Ovary (tissue), 9 donors: ENCODE results near the gene HLTF. TPM values are rescaled to one million over a fixed set of nuclear protein-coding genes. Genes with fewer than 3 reads are reported as not detected.

Experiments used
- DNase-seq, 5 donors: peaks; one replicate each; pipeline ENCODE4 v3.0.0-alpha.2; 2019 to 2020
- H3K27ac ChIP-seq, 2 donors: fragments of 200-600 bp; one replicate each; pipeline versions ENCODE4 v1.5.1 to v1.8.0; 2019 to 2022
- H3K27me3 ChIP-seq: fragments of 200-600 bp; one replicate; pipeline ENCODE4 v1.8.0; 2022
- H3K36me3 ChIP-seq: fragments of 200-600 bp; sonication (generic); one replicate; pipeline ENCODE4 v1.5.1; 2019
- H3K4me1 ChIP-seq: one replicate; pipeline ENCODE4 v1.8.1; 2013; ENCODE audit warnings: mild to moderate bottlenecking, moderate library complexity; ENCODE audit not compliant: insufficient read depth
- H3K4me3 ChIP-seq: fragments of 200-600 bp; sonication (generic); one replicate; pipeline ENCODE4 v1.5.1; 2017
- H3K9me3 ChIP-seq, 2 donors: fragments of 200-600 bp in 1 of 2; sonication (generic) in 1 of 2; one replicate each; pipeline versions ENCODE4 v1.5.1 to v1.8.1; 2013 to 2019; ENCODE audit warnings: mild to moderate bottlenecking in 1 of 2, moderate library complexity in 1 of 2
- CTCF ChIP-seq, 3 donors: fragments of 450-650 bp in 2 of 3; fragments of 200-600 bp in 1 of 3; IDR thresholded peaks; one replicate each; pipeline versions ENCODE4 v1.5.1 to v1.8.0; 2016 to 2022; ENCODE audit warnings: antibody characterized with exemption in 3 of 3, mild to moderate bottlenecking in 1 of 3
- EP300 ChIP-seq: sonication (generic); formaldehyde crosslinking; IDR thresholded peaks from one replicate; pipeline ENCODE4 v1.6.1; 2017; ENCODE audit warnings: antibody characterized with exemption
- POLR2A ChIP-seq: fragments of 450-650 bp; IDR thresholded peaks from one replicate; pipeline ENCODE4 v1.6.1; 2017; ENCODE audit warnings: antibody characterized with exemption, mild to moderate bottlenecking, moderate library complexity
- WGBS, 3 donors: extraction: QIAGEN DNeasy Blood & Tissue Kit in 1 of 3; methylation state at CpG; one replicate each; pipeline versions ENCODE4 v1.1.5 to v1.1.7; 2013 to 2017; 5-methylcytosine and 5-hydroxymethylcytosine counted together
- intact Hi-C, 4 donors: fragments of 100-400 bp; cut with DNase I; formaldehyde crosslinking; loops; one replicate each; pipeline versions ENCODE4 v1.11.0 to v1.15.1; 2022 to 2023
- polyA plus RNA-seq, 2 donors: library from polyadenylated mRNA; stranded (reverse); fragments of 200-250 nt in 1 of 2; fragments of 350-450 nt in 1 of 2; fragmentation: Illumina TruSeq in 1 of 2; extraction: RNeasy Lipid Tissue Mini Kit (QIAGEN cat#74804) in 1 of 2; gene quantifications; one replicate each; pipeline ENCODE4 v1.2.3, GENCODE V29; 2013 to 2014
- total RNA-seq, 7 donors: library from RNA; depleted of rRNA in 2 of 7; stranded (reverse); fragments of >200 nt in 2 of 7; fragmentation: NEBNext Ultra II Directional in 3 of 7; extraction: Animal tissue kit (Norgen Biotek cat#: 25700) in 3 of 7; gene quantifications; one replicate each; pipeline versions ENCODE4 v1.1.0 to v1.2.4, GENCODE V29; 2016 to 2023
- donor health status: DM: no; HTN: no; CAD: no; lungs with moderate emphysema.
- donor health status: DM: no; HTN: no; CAD: no.
- donor health status: Bipolar disorder and iron deficiency.
- donor health status: DM: yes; HTN: yes; CAD: no.
- donor health status: DM: no; HTN: no; CAD: no.
- donor health status: DM: yes; HTN: yes; CAD: no.

Gene HLTF
- total and polyA plus RNA-seq, 9 donors, result 11.3 to 35.3 (median 31.0) TPM

- H3K9me3 ChIP-seq, result no peaks in the 10 kb centered on the region
- WGBS, 3 donors, result 0 to 1% (median 1%) methylated on average over 21 of the region's 21 CpGs
- peak overlapping the region in 1 of 2 donors; percentile 7 for H3K27ac ChIP-seq
- TF ChIP-seq EP300, result no peak
- no peak for TF ChIP-seq POLR2A
- TF ChIP-seq CTCF (IDR thresholded peaks at IDR 0.05), result no peak
- DNase-seq, result no peak
- H3K36me3 ChIP-seq, result no peaks in the 10 kb centered on the region
- intact Hi-C loops, result no loop called here
- H3K4me3 ChIP-seq, result peak overlapping the region; percentile 65
- H3K4me1 ChIP-seq, result peaks cover 2% of the 10 kb centered on the region
- no peaks in the 10 kb centered on the region for H3K27me3 ChIP-seq
These were observed 503 bp downstream of the HLTF start for GRCh38 chr3:149085828-149086231.

- intact Hi-C loops, result no loop called here
- Histone ChIP-seq H3K27me3 (no peaks in the 10 kb centered on the region), H3K4me1 (peaks cover 2% of the 10 kb centered on the region), H3K9me3 (no peaks in the 10 kb centered on the region), H3K36me3 (no peaks in the 10 kb centered on the region), H3K27ac (no peak overlapping the region), H3K4me3 (no peak overlapping the region)
- TF ChIP-seq EP300, result no peak
- TF ChIP-seq CTCF (IDR thresholded peaks at IDR 0.05), result no peak
- TF ChIP-seq POLR2A, result no peak
- 89 to 97% (median 94%) methylated on average over 1 of the region's 1 CpG for WGBS, 3 donors
- no peak for DNase-seq
These were observed 4.6 kb downstream of the HLTF start for GRCh38 chr3:149081772-149082171.

DNA sequence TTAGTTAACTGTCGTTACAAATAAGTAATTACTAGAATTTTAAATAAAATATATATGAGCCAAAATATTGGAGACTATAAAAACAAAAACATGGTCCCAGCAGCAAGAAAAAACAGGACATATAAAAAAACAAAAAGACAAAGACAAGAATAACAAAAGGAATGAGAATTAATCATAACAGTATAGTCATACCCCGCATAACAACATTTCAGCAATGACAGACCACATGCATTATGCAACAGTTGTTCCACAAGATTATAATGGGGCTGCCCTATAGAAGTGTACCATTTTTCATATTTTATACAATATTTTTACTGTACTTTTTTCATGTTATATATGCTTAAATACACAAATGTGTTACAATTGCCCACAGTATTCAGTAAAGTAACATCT is 5.6 kb downstream of the HLTF start:
- DNase-seq, result no peak
- no peaks in the 10 kb centered on the region for H3K36me3 ChIP-seq
- no peak for TF ChIP-seq EP300
- TF ChIP-seq POLR2A, result no peak
- TF ChIP-seq CTCF (IDR thresholded peaks at IDR 0.05), result no peak
- no peaks in the 10 kb centered on the region for H3K27me3 ChIP-seq
- WGBS, 3 donors, result 75 to 95% (median 90%) methylated on average over 2 of the region's 2 CpGs
- H3K9me3 ChIP-seq, result no peaks in the 10 kb centered on the region
- peaks cover 2% of the 10 kb centered on the region for H3K4me1 ChIP-seq
- no peak overlapping the region for H3K4me3 ChIP-seq
- intact Hi-C loops, result no loop called here
- no peak overlapping the region for H3K27ac ChIP-seq

DNA sequence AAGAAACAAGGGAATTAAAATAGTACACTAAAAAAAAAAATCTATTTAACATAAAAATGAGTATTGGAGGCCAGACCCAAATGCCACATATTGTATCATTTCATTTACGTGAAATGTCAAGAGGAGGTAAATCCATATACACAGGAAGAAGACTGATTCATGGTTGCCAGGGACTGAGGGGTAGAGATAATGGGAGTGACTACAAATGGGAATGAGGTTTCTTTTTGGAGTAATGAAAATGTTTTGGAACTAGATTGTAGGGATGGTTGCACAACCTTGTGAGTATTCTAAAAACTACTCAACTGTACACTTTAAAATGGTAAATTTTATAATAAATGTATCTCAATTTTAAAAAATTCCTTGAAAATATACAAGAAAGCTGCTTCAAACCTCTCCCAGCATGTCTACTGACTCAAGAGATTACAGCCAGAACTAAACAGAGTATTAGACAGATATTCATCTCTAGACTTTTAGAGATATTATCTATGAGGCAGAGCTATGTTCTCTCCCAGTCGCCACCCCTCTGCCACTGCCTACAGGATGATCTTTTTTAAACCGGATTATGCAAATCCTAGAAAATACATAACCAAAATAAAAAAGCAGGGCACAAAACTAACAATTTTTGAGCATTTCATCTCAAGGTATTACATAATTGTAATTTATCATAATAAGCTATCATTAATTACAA is 6.2 kb downstream of the HLTF start:
- WGBS, 3 donors, result 90 to 97% (median 96%) methylated on average over 3 of the region's 3 CpGs

More for the DNA sequence above, 6.2 kb downstream of the HLTF start:
- Histone ChIP-seq H3K4me1 (peaks cover 2% of the 10 kb centered on the region), H3K9me3 (no peaks in the 10 kb centered on the region), H3K4me3 (no peak overlapping the region), H3K27ac (no peak overlapping the region), H3K36me3 (no peaks in the 10 kb centered on the region), H3K27me3 (no peaks in the 10 kb centered on the region)
- TF ChIP-seq POLR2A (no peak), EP300 (no peak), CTCF (IDR thresholded peaks at IDR 0.05) (no peak)
- no peak for DNase-seq
- intact Hi-C loops, result no loop called here
